PFSK-1 (cell line): ENCODE data around the gene PAOX.

Source experiments
- POLR2AphosphoS5 ChIP-seq: IDR thresholded peaks from 2 replicates; pipeline ENCODE4 v1.6.1; 2012; ENCODE audit warnings: low read depth, mild to moderate bottlenecking, control low read depth, low read length, moderate library complexity
- SIN3A ChIP-seq: IDR thresholded peaks from 2 replicates; pipeline ENCODE4 v1.6.1; 2012; ENCODE audit warnings: mild to moderate bottlenecking, low read length, moderate library complexity, borderline replicate concordance; ENCODE audit not compliant: insufficient read depth
- TF ChIP-seq, protein P1 (sequence below), 2 experiments: IDR thresholded peaks; 2 replicates each; pipeline versions ENCODE4 v1.6.1 to v1.8.0; 2011 to 2012; ENCODE audit warnings: low read depth in 2 of 2, low read length in 2 of 2, control low read depth in 1 of 2, inconsistent platforms in 1 of 2, mild to moderate bottlenecking in 1 of 2, moderate library complexity in 1 of 2; ENCODE audit not compliant: insufficient read depth in 1 of 2

DNA sequence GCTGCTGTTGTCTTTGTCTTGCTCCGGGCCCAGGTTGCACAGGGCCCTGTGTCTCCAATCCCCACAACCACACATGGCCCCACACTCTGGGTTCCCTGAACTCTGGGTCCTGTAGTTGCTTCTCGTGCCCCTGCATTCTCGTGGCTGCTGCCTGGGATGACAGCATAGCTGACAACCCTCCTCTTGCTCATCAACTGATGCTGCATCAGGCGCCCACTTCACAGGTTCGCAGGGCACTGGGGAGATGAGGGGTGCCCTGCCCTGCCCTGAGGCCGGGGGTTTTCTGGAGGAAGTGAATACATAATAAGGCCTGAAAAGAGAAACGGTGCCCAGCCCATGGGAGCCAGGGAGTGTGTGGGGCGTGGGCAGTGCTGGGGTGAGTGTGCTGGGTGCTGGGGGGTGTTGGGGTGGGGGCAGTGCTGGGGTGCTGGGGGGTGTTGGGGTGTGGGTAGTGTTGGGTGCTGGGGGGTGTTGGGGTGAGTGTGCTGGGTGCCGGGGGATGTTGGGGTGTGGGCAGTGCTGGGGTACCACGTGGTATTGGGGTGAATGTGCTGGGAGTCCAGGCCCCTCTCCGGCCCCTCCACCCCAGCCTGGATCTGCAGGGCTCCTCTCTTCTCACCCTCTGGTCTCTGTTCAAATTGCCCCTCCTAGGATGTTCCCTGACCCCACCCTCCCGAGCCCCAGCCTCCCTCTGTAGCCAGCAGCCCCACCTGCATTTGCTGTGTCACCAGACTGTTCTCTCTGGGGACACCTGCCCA, 12.9 kb downstream of the PAOX start:
- TF ChIP-seq, protein P1, sequence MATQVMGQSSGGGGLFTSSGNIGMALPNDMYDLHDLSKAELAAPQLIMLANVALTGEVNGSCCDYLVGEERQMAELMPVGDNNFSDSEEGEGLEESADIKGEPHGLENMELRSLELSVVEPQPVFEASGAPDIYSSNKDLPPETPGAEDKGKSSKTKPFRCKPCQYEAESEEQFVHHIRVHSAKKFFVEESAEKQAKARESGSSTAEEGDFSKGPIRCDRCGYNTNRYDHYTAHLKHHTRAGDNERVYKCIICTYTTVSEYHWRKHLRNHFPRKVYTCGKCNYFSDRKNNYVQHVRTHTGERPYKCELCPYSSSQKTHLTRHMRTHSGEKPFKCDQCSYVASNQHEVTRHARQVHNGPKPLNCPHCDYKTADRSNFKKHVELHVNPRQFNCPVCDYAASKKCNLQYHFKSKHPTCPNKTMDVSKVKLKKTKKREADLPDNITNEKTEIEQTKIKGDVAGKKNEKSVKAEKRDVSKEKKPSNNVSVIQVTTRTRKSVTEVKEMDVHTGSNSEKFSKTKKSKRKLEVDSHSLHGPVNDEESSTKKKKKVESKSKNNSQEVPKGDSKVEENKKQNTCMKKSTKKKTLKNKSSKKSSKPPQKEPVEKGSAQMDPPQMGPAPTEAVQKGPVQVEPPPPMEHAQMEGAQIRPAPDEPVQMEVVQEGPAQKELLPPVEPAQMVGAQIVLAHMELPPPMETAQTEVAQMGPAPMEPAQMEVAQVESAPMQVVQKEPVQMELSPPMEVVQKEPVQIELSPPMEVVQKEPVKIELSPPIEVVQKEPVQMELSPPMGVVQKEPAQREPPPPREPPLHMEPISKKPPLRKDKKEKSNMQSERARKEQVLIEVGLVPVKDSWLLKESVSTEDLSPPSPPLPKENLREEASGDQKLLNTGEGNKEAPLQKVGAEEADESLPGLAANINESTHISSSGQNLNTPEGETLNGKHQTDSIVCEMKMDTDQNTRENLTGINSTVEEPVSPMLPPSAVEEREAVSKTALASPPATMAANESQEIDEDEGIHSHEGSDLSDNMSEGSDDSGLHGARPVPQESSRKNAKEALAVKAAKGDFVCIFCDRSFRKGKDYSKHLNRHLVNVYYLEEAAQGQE (IDR thresholded peaks at IDR 0.05; ENCODE audit: insufficient read depth in 1 of 2, low read depth in 2 of 2, low read length in 2 of 2): no peak
- TF ChIP-seq POLR2AphosphoS5 (no peak), SIN3A (no peak)
